BLaER1 treated with 17β-estradiol and CSF1 and Interleukin-3, amounts not matched to agents 10 nM and 100 nM (cell line): ENCODE results near the gene OR6C4.
"Not testable (repeated sequence)": the region's sequence is repeated elsewhere in the genome, so short reads cannot be mapped to it uniquely, and the experiment has no call there.

ENCODE experiments used
- H3K27ac ChIP-seq, 11 experiments: shearing (Covaris generic); formaldehyde crosslinking; 2 replicates each; pipeline ENCODE4 v1.8.1; 2022
- H3K27me3 ChIP-seq, 11 experiments: shearing (Covaris generic); formaldehyde crosslinking; 2 replicates each; pipeline ENCODE4 v1.8.1; 2022
- H3K36me3 ChIP-seq, 11 experiments: shearing (Covaris generic); formaldehyde crosslinking; 2 replicates each; pipeline ENCODE4 v1.8.1; 2022
- H3K4me1 ChIP-seq, 10 experiments: shearing (Covaris generic); formaldehyde crosslinking; 2 replicates each; pipeline ENCODE4 v1.8.1; 2022
- H3K4me2 ChIP-seq, 11 experiments: shearing (Covaris generic); formaldehyde crosslinking; 2 replicates each; pipeline ENCODE4 v1.8.1; 2022
- H3K4me3 ChIP-seq, 10 experiments: shearing (Covaris generic); formaldehyde crosslinking; 2 replicates each; pipeline ENCODE4 v1.8.1; 2022
- H3K9ac ChIP-seq, 11 experiments: shearing (Covaris generic); formaldehyde crosslinking; 2 replicates each; pipeline ENCODE4 v1.8.1; 2022
- H3K9me3 ChIP-seq, 11 experiments: shearing (Covaris generic); formaldehyde crosslinking; replicated peaks in 1 of 11; 2 replicates each; pipeline ENCODE4 v1.8.1; 2022
- H4K20me1 ChIP-seq, 11 experiments: shearing (Covaris generic); formaldehyde crosslinking; 2 replicates each; pipeline ENCODE4 v1.8.1; 2022
- Cebpa-rat ChIP-seq, 11 experiments: shearing (Covaris generic); IDR thresholded peaks; 2 replicates each; pipeline ENCODE4 v1.8.1; 2022

OR6C4 gene

GRCh38 chr12:55572168-55572567 is 22.8 kb downstream of the OR6C4 start, which contains the start of gene OR2AP1:
Gene OR2AP1 (plus strand): TSS chr12:55572468. CDS start chr12:55574415, 1,947 bp downstream.
- peaks cover 0 to 3% (median 0%) of the 10 kb centered on the region in 11 experiments; a peak in 2 of 22 replicates for H3K36me3 ChIP-seq
- no peaks in the 10 kb centered on the region for H3K4me1 ChIP-seq
- TF ChIP-seq Cebpa-rat (IDR thresholded peaks at IDR 0.05) = no peak
- H4K20me1 ChIP-seq = no peaks in the 10 kb centered on the region
- H3K4me2 ChIP-seq = no peak within 1 kb of the TSS
- H3K4me3 ChIP-seq = no peak within 1 kb of the TSS
- no peak within 1 kb of the TSS for H3K9ac ChIP-seq
- H3K9me3 ChIP-seq = peaks cover 33 to 47% (median 43%) of the 10 kb centered on the region in 11 experiments
- H3K27ac ChIP-seq = no peak within 1 kb of the TSS
- H3K27me3 ChIP-seq = no peaks in the 10 kb centered on the region

- Histone ChIP-seq H3K4me1 (no peaks in the 10 kb centered on the region), H3K4me2 (no peak overlapping the region), H3K9me3 (peaks cover 0 to 24% (median 9%) of the 10 kb centered on the region in 11 experiments; a peak in 15 of 22 replicates), H4K20me1 (no peaks in the 10 kb centered on the region), H3K27ac (no peak overlapping the region), H3K4me3 (no peak overlapping the region), H3K36me3 (no peaks in the 10 kb centered on the region), H3K27me3 (no peaks in the 10 kb centered on the region), H3K9ac (no peak overlapping the region)
- TF ChIP-seq Cebpa-rat (IDR thresholded peaks at IDR 0.05) = no peak
These were observed 32.7 kb downstream of the OR6C4 start for GRCh38 chr12:55582066-55582465.

- H3K27me3 ChIP-seq = no peaks in the 10 kb centered on the region
- TF ChIP-seq Cebpa-rat (IDR thresholded peaks at IDR 0.05) = no peak
These were observed 36.4 kb downstream of the OR6C4 start for GRCh38 chr12:55585817-55586216.

GRCh38 chr12:55590152-55590551 is 40.8 kb downstream of the OR6C4 start:
- not testable (repeated sequence) for H3K4me1 ChIP-seq, H3K36me3 ChIP-seq, H3K4me2 ChIP-seq, H3K9me3 ChIP-seq, H4K20me1 ChIP-seq, H3K27ac ChIP-seq, H3K27me3 ChIP-seq, H3K4me3 ChIP-seq, H3K9ac ChIP-seq

More at GRCh38 chr12:55585817-55586216, 36.4 kb downstream of the OR6C4 start:
- Histone ChIP-seq H3K27ac (no peak overlapping the region), H3K4me3 (no peak overlapping the region), H3K4me2 (no peak overlapping the region), H3K4me1 (no peaks in the 10 kb centered on the region), H3K9me3 (peaks cover 0 to 15% (median 8%) of the 10 kb centered on the region in 11 experiments; a peak in 12 of 22 replicates), H3K9ac (no peak overlapping the region), H4K20me1 (no peaks in the 10 kb centered on the region), H3K36me3 (no peaks in the 10 kb centered on the region)
